Measurements from ENCODE around the gene GSDMA.
A peak's percentile ranks its signal among the peaks of the same experiment; 100 is the strongest.
"Not testable (repeated sequence)": the region's sequence is repeated elsewhere in the genome, so short reads cannot be mapped to it uniquely, and the experiment has no call there.

GSDMA gene

GRCh38 chr17:39928858-39929645 lies 33.8 kb upstream of the GSDMA start:
- DNase-seq (ENCODE audit: low read depth in 2 of 2): no peak

- no peak for DNase-seq (ENCODE audit: low read depth in 2 of 2)
These were observed 33.0 kb upstream of the GSDMA start for GRCh38 chr17:39929646-39930407.

- no peak for DNase-seq (ENCODE audit: low read depth in 2 of 2)
These were observed 28.9 kb upstream of the GSDMA start for GRCh38 chr17:39933912-39934311.

DNA sequence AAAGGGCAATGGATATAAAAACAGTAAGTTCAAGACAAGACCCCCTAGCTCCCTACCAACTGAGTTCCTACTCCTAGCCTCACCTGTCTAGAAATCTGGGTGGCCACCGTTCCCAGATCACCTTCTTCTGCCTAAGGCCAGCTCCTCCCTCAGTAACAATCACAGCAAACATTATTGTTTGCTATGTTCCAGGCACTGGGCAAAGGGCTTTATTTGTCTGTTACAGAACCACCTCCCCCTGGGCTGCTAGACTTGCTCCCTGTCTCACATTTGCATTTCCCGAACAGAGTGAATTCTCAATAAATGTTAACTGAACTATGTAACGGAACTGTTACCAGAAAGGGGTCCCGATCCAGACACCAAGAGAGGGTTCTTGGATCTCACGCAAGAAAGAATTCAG lies 28.5 kb upstream of the GSDMA start:
- no peak for DNase-seq (ENCODE audit: low read depth in 2 of 2)

- no peak for DNase-seq (ENCODE audit: low read depth in 2 of 2)
These were observed 26.9 kb upstream of the GSDMA start for GRCh38 chr17:39935909-39936308.

DNA sequence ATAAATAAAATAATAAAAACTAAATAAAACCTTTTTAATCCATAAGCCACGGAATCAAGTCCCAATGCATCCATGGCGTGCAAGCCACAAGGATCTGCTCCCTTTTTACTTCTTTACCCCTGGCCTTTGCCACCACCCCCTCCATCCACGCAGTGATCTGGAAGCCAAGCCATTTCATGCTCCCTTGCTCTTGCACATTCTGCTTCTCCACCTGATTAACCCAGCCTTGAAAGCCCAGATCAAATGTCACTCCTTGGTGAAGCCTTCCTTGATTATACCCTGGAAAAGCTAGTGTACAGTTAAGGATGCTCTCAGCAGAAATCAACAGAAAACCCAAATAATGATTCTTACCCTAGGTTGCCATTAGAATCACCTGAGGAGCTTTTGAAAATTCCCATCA lies 25.4 kb upstream of the GSDMA start:
- no peak for DNase-seq (ENCODE audit: low read depth in 2 of 2)

DNA sequence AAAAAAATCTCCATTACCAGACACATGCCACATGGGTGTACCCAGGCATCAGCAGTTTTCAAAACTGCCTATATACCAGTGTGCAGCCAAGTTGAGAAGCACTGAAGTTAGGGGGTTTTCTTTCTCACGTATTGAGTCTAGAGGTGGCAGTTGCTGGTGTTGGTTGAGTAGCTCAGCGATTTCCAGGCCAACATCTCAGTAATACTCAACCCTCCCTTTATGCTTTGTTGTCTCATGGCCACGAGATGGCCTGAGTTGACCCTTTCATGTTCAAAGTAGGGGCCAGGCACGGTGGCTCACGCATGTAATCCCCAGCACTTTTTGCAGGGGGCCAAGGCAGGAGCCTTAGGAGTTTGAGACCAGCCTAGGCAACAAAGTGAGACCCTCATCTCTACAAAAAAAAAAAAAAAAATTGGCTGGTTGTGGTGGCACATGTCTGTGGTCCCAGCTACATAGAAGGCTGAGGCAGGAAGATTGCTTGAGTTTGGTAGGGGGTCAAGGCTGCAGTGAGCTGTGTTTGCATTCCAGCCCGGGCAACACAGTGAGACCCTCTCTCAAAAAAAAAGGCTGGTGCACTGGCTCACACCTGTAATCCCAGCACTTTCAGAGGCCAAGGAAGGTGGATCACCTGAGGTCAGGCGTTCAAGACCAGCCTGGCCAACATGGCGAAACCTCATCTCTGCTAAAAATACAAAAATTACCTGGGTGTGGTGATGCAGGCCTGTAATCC lies 24.5 kb upstream of the GSDMA start:
- DNase-seq (ENCODE audit: low read depth in 2 of 2): no peak

GRCh38 chr17:39939106-39939505 lies 23.7 kb upstream of the GSDMA start:
- DNase-seq (ENCODE audit: low read depth in 2 of 2): no peak

GRCh38 chr17:39939588-39940419 lies 23.0 kb upstream of the GSDMA start:
- DNase-seq (ENCODE audit: low read depth in 2 of 2): peak; percentile 32 to 55

- DNase-seq (ENCODE audit: low read depth in 2 of 2): no peak
These were observed 19.0 kb upstream of the GSDMA start for GRCh38 chr17:39943702-39944392.

GRCh38 chr17:39944393-39944711 lies 18.5 kb upstream of the GSDMA start:
- DNase-seq (ENCODE audit: low read depth in 2 of 2): no peak

- no peak for DNase-seq (ENCODE audit: low read depth in 2 of 2)
These were observed 16.1 kb upstream of the GSDMA start for GRCh38 chr17:39946551-39947330.

DNA sequence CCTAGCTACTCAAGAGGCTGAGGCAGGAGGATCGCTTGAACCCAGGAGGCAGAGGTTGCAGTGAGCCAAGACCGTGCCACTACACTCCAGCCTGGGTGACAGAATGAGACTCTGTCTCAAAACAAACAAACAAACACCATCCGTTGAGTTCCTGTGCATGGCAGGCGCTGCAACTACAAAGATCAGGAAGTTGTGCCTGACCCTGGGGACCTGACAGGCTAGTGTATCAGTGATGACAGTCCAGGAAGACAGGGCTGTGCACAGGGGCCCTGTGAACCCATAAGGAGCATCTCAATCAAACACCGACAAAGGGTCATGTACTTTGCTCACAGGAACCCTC lies 14.3 kb upstream of the GSDMA start:
- not testable (repeated sequence) for DNase-seq (ENCODE audit: low read depth in 2 of 2)

DNA sequence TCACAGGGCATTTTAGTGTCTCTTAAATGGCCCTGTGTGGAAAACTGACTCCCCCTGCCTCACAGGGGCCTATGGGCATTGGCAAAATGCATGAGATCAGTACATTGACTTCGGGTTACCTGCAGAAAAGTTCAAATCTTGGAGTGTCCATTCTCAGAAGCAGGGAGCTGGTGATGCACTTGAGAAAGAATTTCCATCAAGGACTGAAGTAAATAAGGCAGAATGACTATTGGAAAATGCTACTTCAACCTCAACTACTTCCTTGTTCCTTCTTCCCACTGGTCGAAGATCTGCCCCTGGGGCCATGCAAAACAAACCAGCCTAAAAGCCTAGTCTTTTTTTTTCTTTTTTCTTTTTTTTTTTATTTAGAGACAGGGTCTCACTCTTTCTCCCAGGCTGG lies 13.8 kb upstream of the GSDMA start:
- no peak for DNase-seq (ENCODE audit: low read depth in 2 of 2)

- DNase-seq (ENCODE audit: low read depth in 2 of 2): no peak
These were observed 11.9 kb upstream of the GSDMA start for GRCh38 chr17:39950871-39951348.

GRCh38 chr17:39951924-39952679 lies 10.7 kb upstream of the GSDMA start:
- DNase-seq (ENCODE audit: low read depth in 2 of 2): no peak

- DNase-seq (ENCODE audit: low read depth in 2 of 2): peak; percentile 83
These were observed 9.9 kb upstream of the GSDMA start for GRCh38 chr17:39952680-39953470.

- no peak for DNase-seq (ENCODE audit: low read depth in 2 of 2)
These were observed 9.3 kb upstream of the GSDMA start for GRCh38 chr17:39953471-39953888.

GRCh38 chr17:39954876-39955275 lies 7.9 kb upstream of the GSDMA start:
- no peak for DNase-seq (ENCODE audit: low read depth in 2 of 2)

Measured in stimulated activated CD8-positive, alpha-beta memory T cell treated with anti-CD3 and anti-CD28 coated beads, Interleukin-15, amount 100 ng/mL, for 48 hours (primary cell).